ENCODE data around the gene KDM3B.

GRCh38 chr5:138466900-138467710 lies 114.6 kb downstream of the KDM3B start:
- TF ChIP-seq, protein P1, sequence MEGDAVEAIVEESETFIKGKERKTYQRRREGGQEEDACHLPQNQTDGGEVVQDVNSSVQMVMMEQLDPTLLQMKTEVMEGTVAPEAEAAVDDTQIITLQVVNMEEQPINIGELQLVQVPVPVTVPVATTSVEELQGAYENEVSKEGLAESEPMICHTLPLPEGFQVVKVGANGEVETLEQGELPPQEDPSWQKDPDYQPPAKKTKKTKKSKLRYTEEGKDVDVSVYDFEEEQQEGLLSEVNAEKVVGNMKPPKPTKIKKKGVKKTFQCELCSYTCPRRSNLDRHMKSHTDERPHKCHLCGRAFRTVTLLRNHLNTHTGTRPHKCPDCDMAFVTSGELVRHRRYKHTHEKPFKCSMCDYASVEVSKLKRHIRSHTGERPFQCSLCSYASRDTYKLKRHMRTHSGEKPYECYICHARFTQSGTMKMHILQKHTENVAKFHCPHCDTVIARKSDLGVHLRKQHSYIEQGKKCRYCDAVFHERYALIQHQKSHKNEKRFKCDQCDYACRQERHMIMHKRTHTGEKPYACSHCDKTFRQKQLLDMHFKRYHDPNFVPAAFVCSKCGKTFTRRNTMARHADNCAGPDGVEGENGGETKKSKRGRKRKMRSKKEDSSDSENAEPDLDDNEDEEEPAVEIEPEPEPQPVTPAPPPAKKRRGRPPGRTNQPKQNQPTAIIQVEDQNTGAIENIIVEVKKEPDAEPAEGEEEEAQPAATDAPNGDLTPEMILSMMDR (IDR thresholded peaks at IDR 0.05): no peak
- no peak for TF ChIP-seq POLR2A (IDR thresholded peaks at IDR 0.05)
